Measurements from ENCODE around the gene PID1.

GRCh38 chr2:229109195-229109594 lies 161.9 kb downstream of the PID1 start:
- TF ChIP-seq, protein P1, sequence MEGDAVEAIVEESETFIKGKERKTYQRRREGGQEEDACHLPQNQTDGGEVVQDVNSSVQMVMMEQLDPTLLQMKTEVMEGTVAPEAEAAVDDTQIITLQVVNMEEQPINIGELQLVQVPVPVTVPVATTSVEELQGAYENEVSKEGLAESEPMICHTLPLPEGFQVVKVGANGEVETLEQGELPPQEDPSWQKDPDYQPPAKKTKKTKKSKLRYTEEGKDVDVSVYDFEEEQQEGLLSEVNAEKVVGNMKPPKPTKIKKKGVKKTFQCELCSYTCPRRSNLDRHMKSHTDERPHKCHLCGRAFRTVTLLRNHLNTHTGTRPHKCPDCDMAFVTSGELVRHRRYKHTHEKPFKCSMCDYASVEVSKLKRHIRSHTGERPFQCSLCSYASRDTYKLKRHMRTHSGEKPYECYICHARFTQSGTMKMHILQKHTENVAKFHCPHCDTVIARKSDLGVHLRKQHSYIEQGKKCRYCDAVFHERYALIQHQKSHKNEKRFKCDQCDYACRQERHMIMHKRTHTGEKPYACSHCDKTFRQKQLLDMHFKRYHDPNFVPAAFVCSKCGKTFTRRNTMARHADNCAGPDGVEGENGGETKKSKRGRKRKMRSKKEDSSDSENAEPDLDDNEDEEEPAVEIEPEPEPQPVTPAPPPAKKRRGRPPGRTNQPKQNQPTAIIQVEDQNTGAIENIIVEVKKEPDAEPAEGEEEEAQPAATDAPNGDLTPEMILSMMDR (IDR thresholded peaks at IDR 0.05; ENCODE audit: low read depth, low read length, missing input control) = no peak
- no peak for TF ChIP-seq RXRA (IDR thresholded peaks at IDR 0.05)
- TF ChIP-seq, protein P2, sequence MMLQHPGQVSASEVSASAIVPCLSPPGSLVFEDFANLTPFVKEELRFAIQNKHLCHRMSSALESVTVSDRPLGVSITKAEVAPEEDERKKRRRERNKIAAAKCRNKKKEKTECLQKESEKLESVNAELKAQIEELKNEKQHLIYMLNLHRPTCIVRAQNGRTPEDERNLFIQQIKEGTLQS (IDR thresholded peaks at IDR 0.05) = no peak
